Measurements from ENCODE around the gene VASN.
A peak's percentile ranks its signal among the peaks of the same experiment; 100 is the strongest.

VASN gene

GRCh38 chr16:4409081-4409932 is 37.7 kb downstream of the VASN start:
- no peak overlapping the region for H3K4me3 ChIP-seq (ENCODE audit: low read length in 2 of 2)
- whole genome bisulfite sequencing, 2 donors (ENCODE audit: extremely low coverage in 2 of 2, insufficient read length in 2 of 2, insufficient replicate concordance in 1 of 2), result no CpG with 5 or more reads among the region's 19 CpGs

GRCh38 chr16:4410335-4411075 is 38.9 kb downstream of the VASN start:
- no peaks in the 10 kb centered on the region for H3K27me3 ChIP-seq (ENCODE audit: control insufficient read depth in 3 of 3, insufficient read depth in 3 of 3, low read depth in 1 of 3, low read length in 3 of 3)

More at GRCh38 chr16:4409081-4409932, 37.7 kb downstream of the VASN start:
- Histone ChIP-seq H3K4ac (ENCODE audit: low read length) (peak overlapping the region; percentile 89), H2BK15ac (ENCODE audit: low read length) (no peak overlapping the region), H2BK120ac (ENCODE audit: low read depth, low read length) (no peak overlapping the region), H3K79me1 (ENCODE audit: low read depth, low read length) (peaks cover 6% of the 10 kb centered on the region), H3K23ac (ENCODE audit: low read depth, low read length, poor library complexity) (no peak overlapping the region), H3K9ac (ENCODE audit: low read depth, low read length, poor library complexity) (peak overlapping the region; percentile 34), H2AFZ (ENCODE audit: low read length) (no peak overlapping the region), H2BK12ac (ENCODE audit: low read length) (peak overlapping the region; percentile 2), H2AK5ac (ENCODE audit: low read depth, low read length) (peak overlapping the region; percentile 68), H3K27me3 (ENCODE audit: control insufficient read depth in 3 of 3, insufficient read depth in 3 of 3, low read depth in 1 of 3, low read length in 3 of 3) (no peaks in the 10 kb centered on the region), H3K9me3 (replicated peaks in 1 of 2; ENCODE audit: control insufficient read depth in 2 of 2, insufficient read depth in 1 of 2, low read depth in 1 of 2, low read length in 2 of 2) (no peaks in the 10 kb centered on the region), H3K36me3 (replicated peaks in 1 of 2; ENCODE audit: control insufficient read depth in 2 of 2, insufficient read depth in 2 of 2, low read length in 2 of 2) (peaks cover 3 to 17% of the 10 kb centered on the region in 2 donors), H3K4me2 (ENCODE audit: insufficient read depth, low read length, poor library complexity, severe bottlenecking) (no peak overlapping the region), H3K18ac (ENCODE audit: low read length) (no peak overlapping the region), H4K8ac (ENCODE audit: low read depth, low read length) (no peak overlapping the region), H3K14ac (ENCODE audit: low read length) (peak overlapping the region; percentile 76), H3K27ac (replicated peaks; ENCODE audit: low read length) (no peak overlapping the region), H3K4me1 (ENCODE audit: control insufficient read depth in 2 of 2, insufficient read depth in 1 of 2, low read depth in 1 of 2, low read length in 2 of 2) (peaks cover 1 to 5% of the 10 kb centered on the region in 2 donors), H2BK5ac (ENCODE audit: low read length) (no peak overlapping the region), H4K91ac (ENCODE audit: low read depth, low read length, poor library complexity) (peak overlapping the region; percentile 25)
- no peak for DNase-seq (ENCODE audit: low spot score)

GRCh38 chr16:4411684-4412083 is 40.0 kb downstream of the VASN start:
- no CpG with 5 or more reads among the region's 16 CpGs for WGBS, 2 donors (ENCODE audit: extremely low coverage in 2 of 2, insufficient read length in 2 of 2, insufficient replicate concordance in 1 of 2)
- Histone ChIP-seq H2BK5ac (ENCODE audit: low read length) (no peak overlapping the region), H3K27me3 (ENCODE audit: control insufficient read depth in 3 of 3, insufficient read depth in 3 of 3, low read depth in 1 of 3, low read length in 3 of 3) (peaks cover 0 to under 1% (median 0%) of the 10 kb centered on the region in 3 experiments), H4K91ac (ENCODE audit: low read depth, low read length, poor library complexity) (no peak overlapping the region), H3K9ac (ENCODE audit: low read depth, low read length, poor library complexity) (no peak overlapping the region), H3K23ac (ENCODE audit: low read depth, low read length, poor library complexity) (peak overlapping the region; percentile 44), H3K79me1 (ENCODE audit: low read depth, low read length) (peaks cover 2% of the 10 kb centered on the region), H4K8ac (ENCODE audit: low read depth, low read length) (no peak overlapping the region), H3K27ac (replicated peaks; ENCODE audit: low read length) (no peak overlapping the region), H3K4ac (ENCODE audit: low read length) (no peak overlapping the region), H3K4me2 (ENCODE audit: insufficient read depth, low read length, poor library complexity, severe bottlenecking) (peak overlapping the region; percentile 18), H3K36me3 (replicated peaks in 1 of 2; ENCODE audit: control insufficient read depth in 2 of 2, insufficient read depth in 2 of 2, low read length in 2 of 2) (peaks cover 3 to 17% of the 10 kb centered on the region in 2 donors), H3K14ac (ENCODE audit: low read length) (peak overlapping the region; percentile 82), H2AK5ac (ENCODE audit: low read depth, low read length) (peak overlapping the region; percentile 74), H3K4me3 (ENCODE audit: low read length in 2 of 2) (no peak overlapping the region), H3K9me3 (replicated peaks in 1 of 2; ENCODE audit: control insufficient read depth in 2 of 2, insufficient read depth in 1 of 2, low read depth in 1 of 2, low read length in 2 of 2) (no peaks in the 10 kb centered on the region), H3K18ac (ENCODE audit: low read length) (no peak overlapping the region), H2BK120ac (ENCODE audit: low read depth, low read length) (no peak overlapping the region), H2AFZ (ENCODE audit: low read length) (no peak overlapping the region), H2BK12ac (ENCODE audit: low read length) (peak overlapping the region; percentile 49), H3K4me1 (ENCODE audit: control insufficient read depth in 2 of 2, insufficient read depth in 1 of 2, low read depth in 1 of 2, low read length in 2 of 2) (peaks cover 6 to 12% of the 10 kb centered on the region in 2 donors), H2BK15ac (ENCODE audit: low read length) (no peak overlapping the region)
- no peak for DNase-seq (ENCODE audit: low spot score)

More at GRCh38 chr16:4410335-4411075, 38.9 kb downstream of the VASN start:
- H2AFZ ChIP-seq (ENCODE audit: low read length), result no peak overlapping the region
- peak overlapping the region; percentile 70 for H3K9ac ChIP-seq (ENCODE audit: low read depth, low read length, poor library complexity)
- peaks cover 3 to 17% of the 10 kb centered on the region in 2 donors for H3K36me3 ChIP-seq (replicated peaks in 1 of 2; ENCODE audit: control insufficient read depth in 2 of 2, insufficient read depth in 2 of 2, low read length in 2 of 2)
- no peak overlapping the region for H2BK5ac ChIP-seq (ENCODE audit: low read length)
- no peak overlapping the region for H3K4me3 ChIP-seq (ENCODE audit: low read length in 2 of 2)
- H2AK5ac ChIP-seq (ENCODE audit: low read depth, low read length), result no peak overlapping the region
- no peak overlapping the region for H3K4ac ChIP-seq (ENCODE audit: low read length)
- no peak overlapping the region for H4K91ac ChIP-seq (ENCODE audit: low read depth, low read length, poor library complexity)
- no peak overlapping the region for H3K14ac ChIP-seq (ENCODE audit: low read length)
- no peak overlapping the region for H3K27ac ChIP-seq (replicated peaks; ENCODE audit: low read length)
- DNase-seq (ENCODE audit: low spot score), result no peak
- H3K9me3 ChIP-seq (replicated peaks in 1 of 2; ENCODE audit: control insufficient read depth in 2 of 2, insufficient read depth in 1 of 2, low read depth in 1 of 2, low read length in 2 of 2), result no peaks in the 10 kb centered on the region
- H3K4me2 ChIP-seq (ENCODE audit: insufficient read depth, low read length, poor library complexity, severe bottlenecking), result no peak overlapping the region
- H2BK120ac ChIP-seq (ENCODE audit: low read depth, low read length), result no peak overlapping the region
- no peak overlapping the region for H4K8ac ChIP-seq (ENCODE audit: low read depth, low read length)
- H3K79me1 ChIP-seq (ENCODE audit: low read depth, low read length), result peaks cover 3% of the 10 kb centered on the region
- H3K18ac ChIP-seq (ENCODE audit: low read length), result no peak overlapping the region
- H2BK12ac ChIP-seq (ENCODE audit: low read length), result no peak overlapping the region
- peaks cover 3 to 10% of the 10 kb centered on the region in 2 donors for H3K4me1 ChIP-seq (ENCODE audit: control insufficient read depth in 2 of 2, insufficient read depth in 1 of 2, low read depth in 1 of 2, low read length in 2 of 2)
- WGBS, 2 donors (ENCODE audit: extremely low coverage in 2 of 2, insufficient read length in 2 of 2, insufficient replicate concordance in 1 of 2), result no CpG with 5 or more reads among the region's 15 CpGs
- no peak overlapping the region for H3K23ac ChIP-seq (ENCODE audit: low read depth, low read length, poor library complexity)
- no peak overlapping the region for H2BK15ac ChIP-seq (ENCODE audit: low read length)

DNA sequence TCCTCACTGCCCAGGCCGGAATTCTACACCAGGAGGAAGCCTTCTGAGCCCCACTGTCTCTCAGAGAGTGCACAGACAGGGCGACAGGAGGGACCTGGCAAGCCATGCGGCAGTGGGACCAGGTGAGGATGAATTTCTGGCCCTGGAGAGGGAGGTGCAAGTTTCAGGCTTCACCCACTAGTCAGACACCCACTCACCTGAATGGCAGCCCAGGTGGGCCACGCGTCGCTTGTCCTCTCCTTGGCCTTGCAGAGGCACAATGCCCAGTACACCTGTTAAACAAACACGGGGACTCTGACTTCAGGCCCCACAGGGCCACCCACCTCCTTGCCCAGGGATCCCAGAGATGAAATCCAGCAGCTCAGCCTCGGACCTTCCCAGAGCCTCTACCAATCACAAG is 40.5 kb downstream of the VASN start:
- H3K4me3 ChIP-seq (ENCODE audit: low read length in 2 of 2), result no peak overlapping the region
- DNase-seq (ENCODE audit: low spot score), result no peak
- H3K4ac ChIP-seq (ENCODE audit: low read length), result no peak overlapping the region
- no peak overlapping the region for H4K91ac ChIP-seq (ENCODE audit: low read depth, low read length, poor library complexity)
- no peak overlapping the region for H3K27ac ChIP-seq (replicated peaks; ENCODE audit: low read length)
- no peaks in the 10 kb centered on the region for H3K9me3 ChIP-seq (replicated peaks in 1 of 2; ENCODE audit: control insufficient read depth in 2 of 2, insufficient read depth in 1 of 2, low read depth in 1 of 2, low read length in 2 of 2)
- peak overlapping the region; percentile 15 for H3K9ac ChIP-seq (ENCODE audit: low read depth, low read length, poor library complexity)
- H3K4me1 ChIP-seq (ENCODE audit: control insufficient read depth in 2 of 2, insufficient read depth in 1 of 2, low read depth in 1 of 2, low read length in 2 of 2), result peaks cover 8 to 16% of the 10 kb centered on the region in 2 donors
- peak overlapping the region; percentile 44 for H3K23ac ChIP-seq (ENCODE audit: low read depth, low read length, poor library complexity)
- peak overlapping the region; percentile 74 for H2AK5ac ChIP-seq (ENCODE audit: low read depth, low read length)
- H3K79me1 ChIP-seq (ENCODE audit: low read depth, low read length), result peaks cover 2% of the 10 kb centered on the region
- peaks cover 0 to 4% (median 0%) of the 10 kb centered on the region in 3 experiments for H3K27me3 ChIP-seq (ENCODE audit: control insufficient read depth in 3 of 3, insufficient read depth in 3 of 3, low read depth in 1 of 3, low read length in 3 of 3)
- H3K4me2 ChIP-seq (ENCODE audit: insufficient read depth, low read length, poor library complexity, severe bottlenecking), result no peak overlapping the region
- no peak overlapping the region for H3K18ac ChIP-seq (ENCODE audit: low read length)
- no peak overlapping the region for H2BK120ac ChIP-seq (ENCODE audit: low read depth, low read length)
- peak overlapping the region; percentile 49 for H2BK12ac ChIP-seq (ENCODE audit: low read length)
- H3K14ac ChIP-seq (ENCODE audit: low read length), result no peak overlapping the region
- no CpG with 5 or more reads among the region's 8 CpGs for WGBS, 2 donors (ENCODE audit: extremely low coverage in 2 of 2, insufficient read length in 2 of 2, insufficient replicate concordance in 1 of 2)
- H3K36me3 ChIP-seq (replicated peaks in 1 of 2; ENCODE audit: control insufficient read depth in 2 of 2, insufficient read depth in 2 of 2, low read length in 2 of 2), result peaks cover 3 to 17% of the 10 kb centered on the region in 2 donors
- no peak overlapping the region for H2AFZ ChIP-seq (ENCODE audit: low read length)
- H2BK5ac ChIP-seq (ENCODE audit: low read length), result no peak overlapping the region
- no peak overlapping the region for H2BK15ac ChIP-seq (ENCODE audit: low read length)
- H4K8ac ChIP-seq (ENCODE audit: low read depth, low read length), result no peak overlapping the region
